DOHH2 (cell line): ENCODE data around the gene PLA2G6.

Experiments used
- H3F3A ChIP-seq: fragments of 200-600 bp; sonication (generic), shearing (Covaris generic); 2 replicates; pipeline ENCODE4 v1.6.0; 2016; ENCODE audit warnings: antibody characterized with exemption, mild to moderate bottlenecking; ENCODE audit not compliant: control insufficient read depth, insufficient read depth
- H3K27ac ChIP-seq: fragments of 200-600 bp; sonication (generic); 2 replicates; pipeline ENCODE4 v1.5.1; 2014; ENCODE audit warnings: low read depth, mild to moderate bottlenecking, low read length, moderate library complexity
- H3K27me3 ChIP-seq: fragments of 200-600 bp; sonication (generic); 2 replicates; pipeline ENCODE4 v1.6.1; 2014; ENCODE audit warnings: mild to moderate bottlenecking, low read length, mixed read lengths; ENCODE audit not compliant: control insufficient read depth
- H3K36me3 ChIP-seq: fragments of 200-600 bp; sonication (generic); 2 replicates; pipeline ENCODE4 v1.6.1; 2014; ENCODE audit warnings: mild to moderate bottlenecking, low read length, moderate library complexity, mixed read lengths; ENCODE audit not compliant: control insufficient read depth
- H3K4me1 ChIP-seq: fragments of 200-600 bp; sonication (generic); 2 replicates; pipeline ENCODE4 v1.6.1; 2014; ENCODE audit warnings: mild to moderate bottlenecking, low read length, mixed read lengths; ENCODE audit not compliant: control insufficient read depth
- H3K4me2 ChIP-seq: fragments of 200-600 bp; sonication (generic); 2 replicates; pipeline ENCODE4 v1.6.0; 2014; ENCODE audit warnings: mild to moderate bottlenecking, low read length, moderate library complexity
- H3K4me3 ChIP-seq: fragments of 200-600 bp; sonication (generic); 2 replicates; pipeline ENCODE4 v1.5.1; 2014; ENCODE audit warnings: mild to moderate bottlenecking, low read length, mixed read lengths
- H3K79me2 ChIP-seq: fragments of 200-600 bp; sonication (generic); 2 replicates; pipeline ENCODE4 v1.6.1; 2014; ENCODE audit warnings: mild to moderate bottlenecking, low read length, mixed read lengths; ENCODE audit not compliant: control insufficient read depth
- H3K9me2 ChIP-seq: fragments of 200-600 bp; sonication (generic); replicated peaks from 2 replicates; pipeline ENCODE4 v1.6.1; 2014; ENCODE audit warnings: mild to moderate bottlenecking, low read length, mixed read lengths; ENCODE audit not compliant: control insufficient read depth
- H3K9me3 ChIP-seq: fragments of 200-600 bp; sonication (generic); 2 replicates; pipeline ENCODE4 v1.6.1; 2014; ENCODE audit warnings: antibody characterized with exemption, low read length, mixed read lengths; ENCODE audit not compliant: control insufficient read depth, insufficient read depth
- H4K20me1 ChIP-seq: fragments of 200-600 bp; sonication (generic); 2 replicates; pipeline ENCODE4 v1.6.0; 2014; ENCODE audit warnings: low read depth, mild to moderate bottlenecking, antibody characterized with exemption, low read length, moderate library complexity; ENCODE audit not compliant: control insufficient read depth, insufficient read depth
- EZH2phosphoT487 ChIP-seq: fragments of 200-600 bp; sonication (generic); IDR thresholded peaks from 2 replicates; pipeline ENCODE4 v1.6.1; 2017; ENCODE audit warnings: borderline replicate concordance, mild to moderate bottlenecking, antibody characterized with exemption, low read length, moderate library complexity, mixed read lengths
- TF ChIP-seq, protein P1 (sequence below): fragments of 200-600 bp; sonication (generic); IDR thresholded peaks from one replicate; pipeline ENCODE4 v1.5.1; 2014; ENCODE audit warnings: antibody characterized with exemption, mild to moderate bottlenecking, low read depth, low read length; ENCODE audit not compliant: poor library complexity, severe bottlenecking

Gene PLA2G6

GRCh38 chr22:38219632-38220031 is 38.0 kb upstream of the PLA2G6 start:
- H3F3A ChIP-seq, result no peaks in the 10 kb centered on the region
- H3K9me3 ChIP-seq, result no peaks in the 10 kb centered on the region
- H3K36me3 ChIP-seq, result no peaks in the 10 kb centered on the region
- H3K4me1 ChIP-seq, result no peaks in the 10 kb centered on the region
- no peaks in the 10 kb centered on the region for H3K79me2 ChIP-seq
- no peaks in the 10 kb centered on the region for H4K20me1 ChIP-seq
- no peak overlapping the region for H3K4me2 ChIP-seq
- TF ChIP-seq, protein P1, sequence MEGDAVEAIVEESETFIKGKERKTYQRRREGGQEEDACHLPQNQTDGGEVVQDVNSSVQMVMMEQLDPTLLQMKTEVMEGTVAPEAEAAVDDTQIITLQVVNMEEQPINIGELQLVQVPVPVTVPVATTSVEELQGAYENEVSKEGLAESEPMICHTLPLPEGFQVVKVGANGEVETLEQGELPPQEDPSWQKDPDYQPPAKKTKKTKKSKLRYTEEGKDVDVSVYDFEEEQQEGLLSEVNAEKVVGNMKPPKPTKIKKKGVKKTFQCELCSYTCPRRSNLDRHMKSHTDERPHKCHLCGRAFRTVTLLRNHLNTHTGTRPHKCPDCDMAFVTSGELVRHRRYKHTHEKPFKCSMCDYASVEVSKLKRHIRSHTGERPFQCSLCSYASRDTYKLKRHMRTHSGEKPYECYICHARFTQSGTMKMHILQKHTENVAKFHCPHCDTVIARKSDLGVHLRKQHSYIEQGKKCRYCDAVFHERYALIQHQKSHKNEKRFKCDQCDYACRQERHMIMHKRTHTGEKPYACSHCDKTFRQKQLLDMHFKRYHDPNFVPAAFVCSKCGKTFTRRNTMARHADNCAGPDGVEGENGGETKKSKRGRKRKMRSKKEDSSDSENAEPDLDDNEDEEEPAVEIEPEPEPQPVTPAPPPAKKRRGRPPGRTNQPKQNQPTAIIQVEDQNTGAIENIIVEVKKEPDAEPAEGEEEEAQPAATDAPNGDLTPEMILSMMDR, result no peak
- TF ChIP-seq EZH2phosphoT487, result no peak
- no peaks in the 10 kb centered on the region for H3K27me3 ChIP-seq
- H3K27ac ChIP-seq, result no peak overlapping the region
- no peak overlapping the region for H3K4me3 ChIP-seq
- no peaks in the 10 kb centered on the region for H3K9me2 ChIP-seq

DNA sequence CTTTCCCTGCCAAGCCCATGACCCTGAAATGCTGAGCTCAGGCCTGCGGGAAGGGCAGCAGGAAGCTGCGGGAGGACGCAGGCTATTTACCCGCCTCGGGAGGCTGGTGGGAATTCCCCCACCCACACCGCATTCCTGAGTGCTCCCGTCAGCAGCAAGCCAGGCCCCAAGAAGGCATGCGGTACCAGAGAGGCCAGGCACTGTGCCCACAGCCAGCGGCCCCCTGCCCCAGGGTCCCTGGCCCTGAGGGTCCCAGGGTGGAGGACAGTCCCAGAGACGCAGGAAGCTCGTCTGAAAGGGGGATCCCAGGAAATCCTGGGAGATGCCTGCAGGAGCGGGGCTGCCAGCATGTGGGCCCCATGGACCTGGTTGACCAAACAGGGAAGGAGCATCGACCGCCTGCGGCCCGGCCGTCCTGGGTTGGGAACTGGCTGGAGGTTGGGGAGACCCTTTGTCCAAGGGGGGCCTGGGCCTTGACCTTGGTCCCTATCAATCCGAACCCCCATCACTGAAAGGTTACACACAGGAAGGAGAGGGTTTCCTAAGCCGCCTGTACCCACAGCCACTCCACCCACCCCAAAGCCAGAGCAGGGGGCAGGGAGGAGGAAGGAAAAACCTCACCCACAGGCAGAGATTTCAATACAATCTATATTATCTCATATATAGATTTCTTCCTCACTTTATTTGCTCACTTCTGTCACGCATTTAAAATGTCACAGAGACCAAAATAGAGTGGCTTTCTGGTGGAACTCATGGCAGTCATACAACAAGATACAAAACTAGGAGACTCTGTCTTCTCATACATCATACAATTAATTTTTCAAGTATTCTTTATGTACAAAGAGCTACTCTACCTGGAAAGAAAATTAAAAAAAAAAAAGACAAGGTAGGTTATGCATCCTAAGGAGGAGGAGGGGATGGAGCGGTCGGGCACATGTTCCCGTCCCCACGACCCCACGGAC is 37.3 kb upstream of the PLA2G6 start:
- H3K4me3 ChIP-seq, result no peak overlapping the region
- no peaks in the 10 kb centered on the region for H3F3A ChIP-seq
- no peaks in the 10 kb centered on the region for H3K9me3 ChIP-seq
- no peaks in the 10 kb centered on the region for H3K36me3 ChIP-seq
- no peaks in the 10 kb centered on the region for H3K4me1 ChIP-seq
- H4K20me1 ChIP-seq, result no peaks in the 10 kb centered on the region
- no peaks in the 10 kb centered on the region for H3K9me2 ChIP-seq
- no peaks in the 10 kb centered on the region for H3K27me3 ChIP-seq
- no peaks in the 10 kb centered on the region for H3K79me2 ChIP-seq
- no peak overlapping the region for H3K27ac ChIP-seq
- TF ChIP-seq, protein P1, result no peak
- no peak for TF ChIP-seq EZH2phosphoT487
- no peak overlapping the region for H3K4me2 ChIP-seq

DNA sequence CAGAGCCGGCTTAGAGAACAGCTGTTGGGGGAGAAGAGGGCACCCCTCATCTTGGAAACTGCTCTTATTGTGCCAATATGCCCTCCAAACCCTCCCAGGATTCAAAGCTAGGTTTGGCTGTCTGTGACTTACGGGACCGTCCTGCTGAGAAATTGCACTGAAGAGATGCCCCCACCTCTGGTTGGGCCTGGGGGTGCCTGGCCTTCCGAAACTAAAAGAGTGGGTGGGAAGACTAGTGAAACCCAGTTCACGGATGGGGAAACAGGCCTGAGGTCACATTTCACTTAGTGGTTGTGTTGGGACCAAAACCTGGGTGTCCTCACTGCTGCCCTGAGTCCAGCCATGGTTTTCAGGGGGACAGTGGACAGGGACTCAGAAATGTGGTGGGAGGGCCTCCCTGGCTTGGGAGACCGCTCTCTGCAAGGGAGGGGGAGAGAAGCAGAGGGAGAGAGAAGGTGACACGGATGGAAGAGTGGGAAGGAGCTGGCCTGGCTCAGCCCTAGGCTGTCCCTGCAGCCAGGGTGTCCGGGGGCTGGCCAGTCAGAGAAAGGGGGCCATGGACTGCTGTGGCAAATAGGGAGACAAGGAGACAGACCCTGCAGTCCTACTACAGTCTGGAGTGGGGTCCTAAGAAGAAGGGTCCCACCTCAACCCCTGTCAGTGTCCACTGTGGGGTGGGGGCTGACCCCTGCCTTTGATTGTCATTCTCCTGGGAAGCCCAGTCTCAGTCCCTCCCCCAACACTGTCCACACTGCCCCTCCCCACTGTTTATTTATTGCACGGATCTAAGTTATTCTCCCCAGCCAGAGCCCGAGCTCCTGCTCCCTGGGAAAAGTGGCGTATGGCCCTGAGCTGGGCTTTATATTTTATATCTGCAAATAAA is 33.8 kb upstream of the PLA2G6 start:
- H4K20me1 ChIP-seq, result no peaks in the 10 kb centered on the region
- no peaks in the 10 kb centered on the region for H3K27me3 ChIP-seq
- H3K27ac ChIP-seq, result no peak overlapping the region
- no peaks in the 10 kb centered on the region for H3K79me2 ChIP-seq
- H3F3A ChIP-seq, result no peaks in the 10 kb centered on the region; the same call in 1 of the 2 replicates
- no peak overlapping the region for H3K4me3 ChIP-seq
- H3K9me2 ChIP-seq, result no peaks in the 10 kb centered on the region
- no peak overlapping the region for H3K4me2 ChIP-seq
- no peak for TF ChIP-seq EZH2phosphoT487
- TF ChIP-seq, protein P1, result no peak
- no peaks in the 10 kb centered on the region for H3K4me1 ChIP-seq
- H3K9me3 ChIP-seq, result no peaks in the 10 kb centered on the region
- H3K36me3 ChIP-seq, result no peaks in the 10 kb centered on the region
